Ovary (tissue), 9 donors: ENCODE measurements around the gene PAFAH2. TPM values are rescaled to one million over a fixed set of nuclear protein-coding genes. Genes with fewer than 3 reads are reported as not detected.

ENCODE experiments used
- DNase-seq, 5 donors: peaks; one replicate each; pipeline ENCODE4 v3.0.0-alpha.2; 2019 to 2020
- H3K27ac ChIP-seq, 2 donors: fragments of 200-600 bp; one replicate each; pipeline versions ENCODE4 v1.5.1 to v1.8.0; 2019 to 2022
- H3K27me3 ChIP-seq: fragments of 200-600 bp; one replicate; pipeline ENCODE4 v1.8.0; 2022
- H3K36me3 ChIP-seq: fragments of 200-600 bp; sonication (generic); one replicate; pipeline ENCODE4 v1.5.1; 2019
- H3K4me1 ChIP-seq: one replicate; pipeline ENCODE4 v1.8.1; 2013; ENCODE audit warnings: mild to moderate bottlenecking, moderate library complexity; ENCODE audit not compliant: insufficient read depth
- H3K4me3 ChIP-seq: fragments of 200-600 bp; sonication (generic); one replicate; pipeline ENCODE4 v1.5.1; 2017
- H3K9me3 ChIP-seq, 2 donors: fragments of 200-600 bp in 1 of 2; sonication (generic) in 1 of 2; one replicate each; pipeline versions ENCODE4 v1.5.1 to v1.8.1; 2013 to 2019; ENCODE audit warnings: mild to moderate bottlenecking in 1 of 2, moderate library complexity in 1 of 2
- CTCF ChIP-seq, 3 donors: fragments of 450-650 bp in 2 of 3; fragments of 200-600 bp in 1 of 3; IDR thresholded peaks; one replicate each; pipeline versions ENCODE4 v1.5.1 to v1.8.0; 2016 to 2022; ENCODE audit warnings: antibody characterized with exemption in 3 of 3, mild to moderate bottlenecking in 1 of 3
- EP300 ChIP-seq: sonication (generic); formaldehyde crosslinking; IDR thresholded peaks from one replicate; pipeline ENCODE4 v1.6.1; 2017; ENCODE audit warnings: antibody characterized with exemption
- POLR2A ChIP-seq: fragments of 450-650 bp; IDR thresholded peaks from one replicate; pipeline ENCODE4 v1.6.1; 2017; ENCODE audit warnings: antibody characterized with exemption, mild to moderate bottlenecking, moderate library complexity
- WGBS, 3 donors: extraction: QIAGEN DNeasy Blood & Tissue Kit in 1 of 3; methylation state at CpG; one replicate each; pipeline versions ENCODE4 v1.1.5 to v1.1.7; 2013 to 2017; 5-methylcytosine and 5-hydroxymethylcytosine counted together
- intact Hi-C, 4 donors: fragments of 100-400 bp; cut with DNase I; formaldehyde crosslinking; loops; one replicate each; pipeline versions ENCODE4 v1.11.0 to v1.15.1; 2022 to 2023
- polyA plus RNA-seq, 2 donors: library from polyadenylated mRNA; stranded (reverse); fragments of 200-250 nt in 1 of 2; fragments of 350-450 nt in 1 of 2; fragmentation: Illumina TruSeq in 1 of 2; extraction: RNeasy Lipid Tissue Mini Kit (QIAGEN cat#74804) in 1 of 2; gene quantifications; one replicate each; pipeline ENCODE4 v1.2.3, GENCODE V29; 2013 to 2014
- total RNA-seq, 7 donors: library from RNA; depleted of rRNA in 2 of 7; stranded (reverse); fragments of >200 nt in 2 of 7; fragmentation: NEBNext Ultra II Directional in 3 of 7; extraction: Animal tissue kit (Norgen Biotek cat#: 25700) in 3 of 7; gene quantifications; one replicate each; pipeline versions ENCODE4 v1.1.0 to v1.2.4, GENCODE V29; 2016 to 2023
- donor health status: DM: no; HTN: no; CAD: no; lungs with moderate emphysema.
- donor health status: DM: no; HTN: no; CAD: no.
- donor health status: Bipolar disorder and iron deficiency.
- donor health status: DM: yes; HTN: yes; CAD: no.
- donor health status: DM: no; HTN: no; CAD: no.
- donor health status: DM: yes; HTN: yes; CAD: no.

PAFAH2 gene
- total and polyA plus RNA-seq, 9 donors = 3.4 to 12.1 (median 6.1) TPM

DNA sequence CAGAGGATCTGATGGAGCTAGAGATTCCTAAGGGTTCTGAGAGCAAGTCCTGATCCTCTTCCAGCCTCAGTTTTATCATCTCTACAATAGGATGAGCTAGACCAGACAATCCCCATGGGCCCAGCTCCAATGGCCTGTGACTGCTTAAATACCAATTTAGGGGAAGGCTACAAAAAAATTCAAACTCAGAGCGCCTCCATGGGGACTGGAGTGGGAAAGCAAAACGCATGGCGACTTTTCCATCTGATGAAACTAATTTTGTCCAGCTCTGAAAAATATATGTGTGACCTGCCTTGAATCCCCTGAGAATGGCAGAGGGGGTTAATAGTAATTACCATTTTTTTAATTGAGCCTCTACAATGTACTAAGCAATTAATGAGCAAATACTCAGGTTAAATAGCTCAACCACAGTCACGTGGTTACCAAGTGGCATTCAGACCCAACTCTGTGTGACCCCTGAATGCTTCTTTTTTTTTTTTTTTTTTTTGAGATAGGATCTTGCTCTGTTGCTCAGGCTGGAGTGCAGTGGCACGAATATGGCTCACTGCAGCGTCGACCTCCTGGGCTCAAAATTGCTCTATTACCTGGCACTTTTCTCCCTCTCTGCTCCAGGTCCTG lies 32.1 kb upstream of the PAFAH2 start:
- no peaks in the 10 kb centered on the region for H3K9me3 ChIP-seq
- no peak for DNase-seq
- peaks cover 1% of the 10 kb centered on the region for H3K4me1 ChIP-seq
- H3K27me3 ChIP-seq = no peaks in the 10 kb centered on the region
- TF ChIP-seq CTCF (IDR thresholded peaks at IDR 0.05) = no peak
- no peak for TF ChIP-seq EP300
- no peak for TF ChIP-seq POLR2A
- H3K27ac ChIP-seq = no peak overlapping the region
- intact Hi-C loops = loop anchor here in 2 of 4 donors (10.0 kb wide), 2 partner anchors 115 to 125 kb away; partner anchors contain the start of gene FAM110D (in 1 of the 2)
- no peaks in the 10 kb centered on the region for H3K36me3 ChIP-seq
- WGBS, 3 donors = 84 to 90% (median 85%) methylated on average over 7 of the region's 7 CpGs
- H3K4me3 ChIP-seq = no peak overlapping the region

GRCh38 chr1:26029054-26029863 lies 31.4 kb upstream of the PAFAH2 start:
- Histone ChIP-seq H3K27me3 (no peaks in the 10 kb centered on the region), H3K36me3 (no peaks in the 10 kb centered on the region), H3K27ac (no peak overlapping the region), H3K9me3 (no peaks in the 10 kb centered on the region), H3K4me3 (no peak overlapping the region), H3K4me1 (no peaks in the 10 kb centered on the region)
- no peak for DNase-seq
- intact Hi-C loops = no loop called here
- no peak for TF ChIP-seq POLR2A
- no peak for TF ChIP-seq CTCF (IDR thresholded peaks at IDR 0.05)
- no peak for TF ChIP-seq EP300
- 75 to 79% (median 77%) methylated on average over 15 of the region's 15 CpGs for WGBS, 3 donors

GRCh38 chr1:26028490-26028980 lies 30.7 kb upstream of the PAFAH2 start:
- TF ChIP-seq POLR2A = no peak
- TF ChIP-seq EP300 = no peak
- TF ChIP-seq CTCF (IDR thresholded peaks at IDR 0.05) = no peak
- Histone ChIP-seq H3K36me3 (no peaks in the 10 kb centered on the region), H3K9me3 (no peaks in the 10 kb centered on the region), H3K4me1 (no peaks in the 10 kb centered on the region), H3K27ac (no peak overlapping the region), H3K27me3 (no peaks in the 10 kb centered on the region), H3K4me3 (no peak overlapping the region)
- no peak for DNase-seq
- 69 to 80% (median 74%) methylated on average over 8 of the region's 8 CpGs for WGBS, 3 donors
- intact Hi-C loops = no loop called here

- Histone ChIP-seq H3K4me3 (no peak overlapping the region), H3K27me3 (no peaks in the 10 kb centered on the region), H3K36me3 (no peaks in the 10 kb centered on the region), H3K27ac (no peak overlapping the region), H3K9me3 (no peaks in the 10 kb centered on the region), H3K4me1 (no peaks in the 10 kb centered on the region)
- DNase-seq = no peak
- TF ChIP-seq POLR2A (no peak), EP300 (no peak), CTCF (IDR thresholded peaks at IDR 0.05) (no peak)
- WGBS, 3 donors = 16 to 31% (median 22%) methylated on average over 2 to 3 of the region's 3 CpGs
- intact Hi-C loops = no loop called here
Observed at GRCh38 chr1:26027716-26028489, 30.0 kb upstream of the PAFAH2 start.
